Neural cell (in vitro differentiated cells): Measurements from ENCODE around the gene SIRT3. TPM values are rescaled to one million over a fixed set of nuclear protein-coding genes. Genes with fewer than 3 reads are reported as not detected.

ENCODE experiments used
- H2AFZ ChIP-seq: fragments of 200-600, 300-800 bp; sonication (generic), shearing (Covaris generic); 2 replicates; pipeline ENCODE4 v1.6.0; 2014; ENCODE audit warnings: low read depth, mild to moderate bottlenecking, antibody characterized with exemption, low read length, moderate library complexity
- H3F3A ChIP-seq: fragments of 200-600 bp; shearing (Covaris generic); 2 replicates; pipeline ENCODE4 v1.6.1; 2016; ENCODE audit warnings: mild to moderate bottlenecking, moderate library complexity, mixed read lengths, antibody characterized with exemption, low read length; ENCODE audit not compliant: insufficient read depth, poor library complexity, severe bottlenecking
- H3K27ac ChIP-seq: fragments of 200-600, 300-800 bp; sonication (generic), shearing (Covaris generic); 2 replicates; pipeline ENCODE4 v1.5.1; 2014; ENCODE audit warnings: mild to moderate bottlenecking, low read length, moderate library complexity
- H3K27me3 ChIP-seq: fragments of 300-800, 200-600 bp; sonication (generic), shearing (Covaris generic); 2 replicates; pipeline ENCODE4 v1.6.0; 2014; ENCODE audit warnings: mild to moderate bottlenecking, low read depth, low read length, moderate library complexity; ENCODE audit not compliant: insufficient read depth
- H3K36me3 ChIP-seq: fragments of 300-800, 200-600 bp; sonication (generic), shearing (Covaris generic); 2 replicates; pipeline ENCODE4 v1.5.1; 2014; ENCODE audit warnings: mild to moderate bottlenecking, antibody characterized with exemption, low read length, moderate library complexity; ENCODE audit not compliant: insufficient read depth
- H3K4me2 ChIP-seq: fragments of 300-800, 200-600 bp; sonication (generic), shearing (Covaris generic); 2 replicates; pipeline ENCODE4 v1.6.0; 2014; ENCODE audit warnings: mild to moderate bottlenecking, low read length
- H3K4me3 ChIP-seq: fragments of 300-800, 200-600 bp; sonication (generic), shearing (Covaris generic); 2 replicates; pipeline ENCODE4 v1.5.1; 2014; ENCODE audit warnings: mild to moderate bottlenecking, low read length, moderate library complexity
- H3K79me2 ChIP-seq: fragments of 200-600 bp; shearing (Covaris generic); replicated peaks from 2 replicates; pipeline ENCODE4 v1.6.0; 2014; ENCODE audit warnings: mild to moderate bottlenecking, low read length, moderate library complexity; ENCODE audit not compliant: insufficient read depth
- H3K9ac ChIP-seq: fragments of 300-800, 200-600 bp; sonication (generic), shearing (Covaris generic); 2 replicates; pipeline ENCODE4 v1.6.1; 2016; ENCODE audit warnings: mild to moderate bottlenecking, low read length, mixed read lengths
- H3K9me2 ChIP-seq: fragments of 200-600 bp; shearing (Covaris generic); 2 replicates; pipeline ENCODE4 v1.6.1; 2016; ENCODE audit warnings: mild to moderate bottlenecking, low read length, mixed read lengths; ENCODE audit not compliant: insufficient read depth
- H3K9me3 ChIP-seq: fragments of 200-600, 300-800 bp; sonication (generic), shearing (Covaris generic); 2 replicates; pipeline ENCODE4 v1.6.1; 2016; ENCODE audit warnings: mild to moderate bottlenecking, mixed run types, low read length, moderate library complexity, mixed read lengths
- H4K20me1 ChIP-seq: fragments of 200-600 bp; shearing (Covaris generic); 2 replicates; pipeline ENCODE4 v1.6.1; 2016; ENCODE audit warnings: mild to moderate bottlenecking, mixed run types; ENCODE audit not compliant: insufficient read depth
- CTCF ChIP-seq: fragments of 450-650 bp; IDR thresholded peaks from 2 replicates; pipeline ENCODE4 v1.5.1; 2014; ENCODE audit warnings: antibody characterized with exemption, mild to moderate bottlenecking, moderate library complexity; ENCODE audit not compliant: poor library complexity, severe bottlenecking
- EP300 ChIP-seq: fragments of 450-650 bp; conservative IDR thresholded peaks from 2 replicates; pipeline ENCODE4 v1.6.1; 2014; ENCODE audit warnings: antibody characterized with exemption, mild to moderate bottlenecking, moderate library complexity; ENCODE audit not compliant: poor library complexity, severe bottlenecking
- EZH2 ChIP-seq: fragments of 200-600, 300-800 bp; shearing (Covaris generic), sonication (generic); IDR thresholded peaks from 2 replicates; pipeline ENCODE4 v1.6.1; 2014; ENCODE audit warnings: antibody characterized with exemption, low read length, borderline replicate concordance, mild to moderate bottlenecking; ENCODE audit not compliant: insufficient read depth, poor library complexity, severe bottlenecking
- MXI1 ChIP-seq: fragments of 450-650 bp; conservative IDR thresholded peaks from 2 replicates; pipeline ENCODE4 v1.6.1; 2014; ENCODE audit warnings: antibody characterized with exemption, mild to moderate bottlenecking; ENCODE audit not compliant: poor library complexity, severe bottlenecking
- POLR2AphosphoS5 ChIP-seq: IDR thresholded peaks from 2 replicates; pipeline ENCODE4 v1.6.1; 2012
- RAD21 ChIP-seq: fragments of 450-650 bp; conservative IDR thresholded peaks from 2 replicates; pipeline ENCODE4 v1.6.1; 2014; ENCODE audit warnings: antibody characterized with exemption, mild to moderate bottlenecking, moderate library complexity
- SMC3 ChIP-seq: fragments of 450-650 bp; conservative IDR thresholded peaks from 2 replicates; pipeline ENCODE4 v1.6.1; 2014; ENCODE audit warnings: antibody characterized with exemption, mild to moderate bottlenecking, moderate library complexity; ENCODE audit not compliant: poor library complexity
- TAF1 ChIP-seq: IDR thresholded peaks from 2 replicates; pipeline ENCODE4 v1.6.1; 2012; ENCODE audit warnings: low read depth
- polyA plus RNA-seq: library from polyadenylated mRNA; depleted of rRNA; stranded (reverse); fragments of >200 nt; gene quantifications from 2 replicates; pipeline ENCODE4 v1.2.3, GENCODE V29; 2014
- TF ChIP-seq, protein P1 (sequence below): IDR thresholded peaks from 2 replicates; pipeline ENCODE4 v1.6.1; 2012; ENCODE audit warnings: borderline replicate concordance

SIRT3 gene
- polyA plus RNA-seq, 1 donor from 2014 or later = 32.9 TPM

- Histone ChIP-seq H3K27ac (no peak overlapping the region), H3K79me2 (peaks cover 22% of the 10 kb centered on the region), H3K27me3 (no peaks in the 10 kb centered on the region), H3K4me3 (no peak overlapping the region), H3K9me2 (no peaks in the 10 kb centered on the region), H4K20me1 (peaks cover 3% of the 10 kb centered on the region), H3K36me3 (no peaks in the 10 kb centered on the region), H3K9me3 (no peaks in the 10 kb centered on the region), H3F3A (no peaks in the 10 kb centered on the region), H3K4me2 (no peak overlapping the region), H3K9ac (no peak overlapping the region), H2AFZ (no peak overlapping the region)
- TF ChIP-seq RAD21 (no peak), EZH2 (no peak), POLR2AphosphoS5 (no peak), TAF1 (no peak), EP300 (no peak), CTCF (no peak), SMC3 (no peak), MXI1 (no peak)
- TF ChIP-seq, protein P1, sequence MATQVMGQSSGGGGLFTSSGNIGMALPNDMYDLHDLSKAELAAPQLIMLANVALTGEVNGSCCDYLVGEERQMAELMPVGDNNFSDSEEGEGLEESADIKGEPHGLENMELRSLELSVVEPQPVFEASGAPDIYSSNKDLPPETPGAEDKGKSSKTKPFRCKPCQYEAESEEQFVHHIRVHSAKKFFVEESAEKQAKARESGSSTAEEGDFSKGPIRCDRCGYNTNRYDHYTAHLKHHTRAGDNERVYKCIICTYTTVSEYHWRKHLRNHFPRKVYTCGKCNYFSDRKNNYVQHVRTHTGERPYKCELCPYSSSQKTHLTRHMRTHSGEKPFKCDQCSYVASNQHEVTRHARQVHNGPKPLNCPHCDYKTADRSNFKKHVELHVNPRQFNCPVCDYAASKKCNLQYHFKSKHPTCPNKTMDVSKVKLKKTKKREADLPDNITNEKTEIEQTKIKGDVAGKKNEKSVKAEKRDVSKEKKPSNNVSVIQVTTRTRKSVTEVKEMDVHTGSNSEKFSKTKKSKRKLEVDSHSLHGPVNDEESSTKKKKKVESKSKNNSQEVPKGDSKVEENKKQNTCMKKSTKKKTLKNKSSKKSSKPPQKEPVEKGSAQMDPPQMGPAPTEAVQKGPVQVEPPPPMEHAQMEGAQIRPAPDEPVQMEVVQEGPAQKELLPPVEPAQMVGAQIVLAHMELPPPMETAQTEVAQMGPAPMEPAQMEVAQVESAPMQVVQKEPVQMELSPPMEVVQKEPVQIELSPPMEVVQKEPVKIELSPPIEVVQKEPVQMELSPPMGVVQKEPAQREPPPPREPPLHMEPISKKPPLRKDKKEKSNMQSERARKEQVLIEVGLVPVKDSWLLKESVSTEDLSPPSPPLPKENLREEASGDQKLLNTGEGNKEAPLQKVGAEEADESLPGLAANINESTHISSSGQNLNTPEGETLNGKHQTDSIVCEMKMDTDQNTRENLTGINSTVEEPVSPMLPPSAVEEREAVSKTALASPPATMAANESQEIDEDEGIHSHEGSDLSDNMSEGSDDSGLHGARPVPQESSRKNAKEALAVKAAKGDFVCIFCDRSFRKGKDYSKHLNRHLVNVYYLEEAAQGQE = no peak
Measured at GRCh38 chr11:211295-211694, 24.8 kb downstream of the SIRT3 start.

DNA sequence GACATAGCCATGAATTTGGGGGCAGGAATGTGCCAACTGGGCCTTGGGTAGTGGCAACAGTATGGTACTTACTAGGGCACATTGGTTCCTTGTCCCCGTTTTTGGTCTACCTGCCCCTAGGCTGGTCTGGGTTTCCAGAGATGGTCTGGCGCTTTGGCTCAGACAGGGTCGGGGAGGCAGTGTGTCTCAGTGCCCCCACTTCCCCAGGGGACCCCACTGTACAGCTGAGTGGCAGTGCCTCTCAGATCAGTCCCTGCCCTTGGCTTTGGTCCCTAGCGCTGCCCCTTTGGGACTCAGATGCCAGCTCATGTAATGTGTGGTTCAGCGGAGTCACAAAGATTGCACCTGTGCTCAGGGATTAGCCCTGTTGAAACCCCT is 25.4 kb downstream of the SIRT3 start:
- Histone ChIP-seq H3K4me3 (peak overlapping the region; percentile 97), H3K9me2 (no peaks in the 10 kb centered on the region), H3F3A (no peaks in the 10 kb centered on the region), H3K27me3 (no peaks in the 10 kb centered on the region), H4K20me1 (peaks cover 3% of the 10 kb centered on the region), H3K9ac (no peak overlapping the region), H3K27ac (no peak overlapping the region), H3K79me2 (peaks cover 27% of the 10 kb centered on the region), H3K4me2 (no peak overlapping the region), H3K36me3 (no peaks in the 10 kb centered on the region), H2AFZ (no peak overlapping the region), H3K9me3 (no peaks in the 10 kb centered on the region)
- TF ChIP-seq EP300 (no peak), SMC3 (no peak), TAF1 (no peak), MXI1 (no peak), POLR2AphosphoS5 (no peak), CTCF (no peak), RAD21 (no peak), EZH2 (no peak)
- TF ChIP-seq, protein P1 = no peak
